Epithelial cell of esophagus (primary cell): ENCODE data around the gene HOXA4.

Source experiments
- DNase-seq: peaks from one replicate; pipeline ENCODE4 v3.0.0; 2010; ENCODE audit warnings: low read depth
- H3K4me3 ChIP-seq: 2 replicates; pipeline ENCODE4 v1.5.1; 2011; ENCODE audit warnings: mild to moderate bottlenecking, low read length, control low read depth
- TF ChIP-seq, protein P1 (sequence below): IDR thresholded peaks from 2 replicates; pipeline ENCODE4 v1.5.1; 2011; ENCODE audit warnings: low read depth, mild to moderate bottlenecking, low read length, control low read depth, inconsistent platforms; ENCODE audit not compliant: insufficient read depth; ENCODE audit errors: missing control alignments

The HOXA4 gene

DNA sequence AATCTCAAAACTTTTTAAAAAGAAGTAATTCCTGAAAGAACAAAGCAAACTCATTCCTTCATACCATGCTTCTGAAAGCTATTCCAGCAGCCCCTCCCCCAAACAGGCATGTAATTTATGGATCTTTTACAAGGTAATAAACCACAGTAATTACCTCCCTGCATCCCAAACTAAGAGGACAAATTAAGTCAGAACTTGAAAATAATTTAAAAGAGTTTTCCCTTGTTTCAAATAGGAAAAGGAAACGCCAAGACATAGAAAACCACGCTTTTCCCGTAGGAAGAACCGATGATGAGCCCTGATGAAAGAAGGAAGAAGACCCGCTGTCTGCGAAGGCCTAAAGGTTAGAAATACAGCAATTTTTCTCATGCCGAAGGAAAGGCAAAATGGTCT, 8.9 kb downstream of the HOXA4 start:
- H3K4me3 ChIP-seq = peak overlapping the region; percentile 43
- TF ChIP-seq, protein P1, sequence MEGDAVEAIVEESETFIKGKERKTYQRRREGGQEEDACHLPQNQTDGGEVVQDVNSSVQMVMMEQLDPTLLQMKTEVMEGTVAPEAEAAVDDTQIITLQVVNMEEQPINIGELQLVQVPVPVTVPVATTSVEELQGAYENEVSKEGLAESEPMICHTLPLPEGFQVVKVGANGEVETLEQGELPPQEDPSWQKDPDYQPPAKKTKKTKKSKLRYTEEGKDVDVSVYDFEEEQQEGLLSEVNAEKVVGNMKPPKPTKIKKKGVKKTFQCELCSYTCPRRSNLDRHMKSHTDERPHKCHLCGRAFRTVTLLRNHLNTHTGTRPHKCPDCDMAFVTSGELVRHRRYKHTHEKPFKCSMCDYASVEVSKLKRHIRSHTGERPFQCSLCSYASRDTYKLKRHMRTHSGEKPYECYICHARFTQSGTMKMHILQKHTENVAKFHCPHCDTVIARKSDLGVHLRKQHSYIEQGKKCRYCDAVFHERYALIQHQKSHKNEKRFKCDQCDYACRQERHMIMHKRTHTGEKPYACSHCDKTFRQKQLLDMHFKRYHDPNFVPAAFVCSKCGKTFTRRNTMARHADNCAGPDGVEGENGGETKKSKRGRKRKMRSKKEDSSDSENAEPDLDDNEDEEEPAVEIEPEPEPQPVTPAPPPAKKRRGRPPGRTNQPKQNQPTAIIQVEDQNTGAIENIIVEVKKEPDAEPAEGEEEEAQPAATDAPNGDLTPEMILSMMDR = no peak
- no peak for DNase-seq

- H3K4me3 ChIP-seq = no peak overlapping the region
- TF ChIP-seq, protein P1 = no peak
- DNase-seq = no peak
Measured at GRCh38 chr7:27119412-27119911, 11.1 kb downstream of the HOXA4 start.

- DNase-seq = no peak
- TF ChIP-seq, protein P1 = no peak
- H3K4me3 ChIP-seq = no peak overlapping the region
Measured at GRCh38 chr7:27118580-27118979, 12.0 kb downstream of the HOXA4 start.

DNA sequence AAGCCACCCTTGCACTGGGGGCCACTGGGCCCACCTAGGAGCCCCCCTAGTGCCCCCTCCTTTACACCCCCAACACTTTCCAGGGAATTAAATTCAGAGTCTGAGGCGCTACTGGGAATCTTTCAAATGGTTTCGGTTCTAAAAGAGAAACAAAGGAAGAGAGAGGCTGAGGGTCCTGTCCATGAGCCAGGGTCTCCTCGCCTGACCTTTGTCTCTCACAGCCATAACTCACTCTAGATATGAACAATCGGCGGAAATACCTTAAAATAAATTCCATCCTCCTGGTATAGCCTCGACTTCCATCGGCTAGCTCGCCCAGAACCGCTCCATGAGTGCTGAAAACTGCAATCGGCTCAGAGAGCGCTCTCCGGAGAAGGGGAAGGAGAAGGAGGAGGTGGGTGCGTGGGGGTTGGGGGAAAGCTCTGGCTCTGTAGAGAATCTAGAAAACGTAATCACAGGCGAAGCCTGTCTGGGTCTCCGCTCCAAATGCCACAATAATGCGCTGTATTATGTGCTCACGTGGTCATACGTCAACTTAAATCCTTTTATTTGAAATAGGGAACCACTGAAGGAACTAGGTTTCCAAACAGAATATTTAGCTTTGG, 12.6 kb downstream of the HOXA4 start:
- TF ChIP-seq, protein P1 = no peak
- DNase-seq = no peak
- peak overlapping the region; percentile 7 for H3K4me3 ChIP-seq

DNA sequence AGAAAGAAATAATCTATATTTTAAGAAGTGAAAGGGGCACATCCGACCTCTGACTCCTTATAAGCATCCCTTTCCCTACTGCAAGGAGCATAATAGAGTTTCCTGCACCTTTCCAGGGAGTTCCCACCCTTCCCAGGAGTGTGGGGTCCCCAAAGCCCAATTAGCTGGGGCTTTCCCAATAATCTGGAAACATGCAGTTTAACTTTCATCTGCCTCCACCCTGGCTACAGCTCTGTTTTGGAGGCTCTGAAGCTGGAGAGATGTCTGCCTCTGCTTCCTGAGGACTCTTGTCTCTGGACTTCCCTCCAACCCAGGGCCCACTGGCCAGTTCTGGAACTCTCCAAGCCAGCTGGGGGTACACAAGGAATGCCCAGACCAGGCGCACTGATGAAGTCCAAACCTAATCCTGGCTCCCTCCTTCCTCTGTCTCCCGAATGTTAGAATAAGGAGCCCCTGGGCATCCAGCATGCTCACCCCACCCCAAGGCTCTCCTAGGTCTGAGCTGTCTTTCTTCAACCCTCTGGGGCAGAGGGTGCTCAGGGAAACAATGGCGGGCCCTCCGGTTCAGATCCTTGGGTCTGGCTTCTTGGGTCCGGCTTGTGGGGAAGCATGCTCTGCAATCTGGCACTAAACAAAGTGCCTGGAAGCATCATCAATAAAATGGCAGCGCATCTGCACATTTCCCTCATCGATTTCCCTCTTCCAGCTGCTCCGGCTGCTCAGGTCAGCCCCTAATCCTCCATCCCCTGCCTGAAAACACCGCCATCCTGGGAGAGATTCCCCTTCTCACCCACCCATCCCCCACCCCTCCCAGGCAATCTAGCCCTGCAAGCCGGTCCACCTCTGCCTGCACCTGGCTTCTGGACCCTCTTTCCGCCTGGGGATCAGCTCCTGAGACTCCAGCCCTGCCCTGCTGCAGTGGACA, 13.3 kb downstream of the HOXA4 start:
- no peak overlapping the region for H3K4me3 ChIP-seq
- TF ChIP-seq, protein P1 = no peak
- no peak for DNase-seq

DNA sequence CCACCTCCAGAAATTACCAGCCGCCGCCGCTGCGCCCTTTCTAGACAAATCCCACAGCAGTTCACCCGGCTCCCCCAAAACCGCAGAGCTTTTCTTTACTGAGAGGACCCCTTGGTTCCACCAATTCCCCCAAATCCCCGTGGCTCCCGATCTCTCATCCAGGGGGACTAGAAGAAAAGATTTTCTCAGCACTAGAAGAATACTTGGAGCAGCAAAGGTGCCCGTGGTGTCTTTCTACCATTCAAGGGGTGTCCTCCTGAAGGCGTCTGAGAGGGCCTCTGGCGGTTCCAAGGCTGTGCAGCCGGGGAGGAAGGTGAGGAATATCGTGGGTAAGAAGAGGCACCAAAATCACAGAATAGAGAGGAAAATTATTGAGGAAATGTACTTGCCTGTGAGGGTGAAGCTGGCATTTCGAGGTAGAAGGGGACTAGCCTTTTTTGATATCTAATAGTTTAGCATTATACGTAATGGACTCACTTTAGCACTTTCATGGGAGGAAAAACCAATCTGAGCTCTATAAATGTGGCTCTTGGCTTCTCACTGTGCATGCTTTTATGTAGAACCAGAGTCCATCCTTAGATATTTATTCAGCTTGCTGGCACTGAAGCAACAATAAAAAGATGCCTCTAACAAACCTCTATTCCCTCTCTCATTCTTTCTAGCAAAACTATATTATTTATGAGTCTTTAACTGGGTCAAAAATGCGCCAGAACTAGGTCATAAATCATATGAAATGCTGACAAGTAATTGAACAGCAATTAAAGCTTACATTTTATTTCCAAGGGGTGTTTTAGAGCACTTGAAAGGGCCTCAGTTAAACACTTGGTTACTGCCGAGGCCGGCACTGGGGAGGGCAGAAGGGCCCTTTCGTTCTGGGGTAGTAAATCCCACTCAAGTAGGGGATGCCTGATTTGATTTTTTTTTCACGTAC, 14.3 kb downstream of the HOXA4 start:
- H3K4me3 ChIP-seq = peak overlapping the region; percentile 42
- TF ChIP-seq, protein P1 = no peak
- DNase-seq = no peak
